Calu3 (cell line): ENCODE data around the gene CYB5B. TPM values are rescaled to one million over a fixed set of nuclear protein-coding genes. Genes with fewer than 3 reads are reported as not detected.

Experiments used
- BruUV-seq: library from RNA; stranded (reverse); fragments of 400-500 nt; replicated peaks from 2 replicates; lab custom pipeline; 2021; lab: Mats Ljungman, UMichigan
- CTCF ChIA-PET: fragments of 300-600 bp; sonication (Branson Sonifier 250); formaldehyde crosslinking; loops from one replicate; lab custom pipeline; 2022; ENCODE audit warnings: antibody characterized with exemption; lab: Charles Lee
- DNase-seq: peaks from one replicate; pipeline ENCODE4 v3.0.0; 2022
- H3K27ac Mint-ChIP-seq: one replicate; pipeline ENCODE4 v1.8.0; 2022; ENCODE audit warnings: mixed read lengths; ENCODE audit not compliant: unreplicated experiment
- H3K27me3 Mint-ChIP-seq: one replicate; pipeline ENCODE4 v1.8.0; 2022; ENCODE audit warnings: mixed read lengths; ENCODE audit not compliant: unreplicated experiment
- H3K36me3 Mint-ChIP-seq: one replicate; pipeline ENCODE4 v1.8.0; 2022; ENCODE audit warnings: mild to moderate bottlenecking, moderate library complexity, mixed read lengths; ENCODE audit not compliant: insufficient read depth, unreplicated experiment
- H3K4me1 Mint-ChIP-seq: one replicate; pipeline ENCODE4 v1.8.0; 2022; ENCODE audit warnings: mild to moderate bottlenecking, low read depth, mixed read lengths; ENCODE audit not compliant: unreplicated experiment
- H3K4me3 Mint-ChIP-seq: one replicate; pipeline ENCODE4 v1.8.0; 2022; ENCODE audit warnings: mild to moderate bottlenecking, low read depth, moderate library complexity, mixed read lengths; ENCODE audit not compliant: unreplicated experiment
- H3K9me3 Mint-ChIP-seq: one replicate; pipeline ENCODE4 v1.8.0; 2022; ENCODE audit warnings: low read depth, mixed read lengths; ENCODE audit not compliant: unreplicated experiment
- CTCF ChIP-seq: fragments of 200-600 bp; IDR thresholded peaks from one replicate; pipeline ENCODE4 v1.8.0; 2022; ENCODE audit warnings: antibody characterized with exemption; ENCODE audit not compliant: unreplicated experiment
- intact Hi-C: fragments of 100-400 bp; cut with micrococcal nuclease; formaldehyde crosslinking; loops from one replicate; pipeline ENCODE4 v1.10.0; 2022; ENCODE audit not compliant: unreplicated experiment
- total RNA-seq: library from RNA; stranded (reverse); gene quantifications from 2 replicates; pipeline ENCODE4 v1.2.3, GENCODE V29; 2022

CYB5B gene
- total RNA-seq, 1 experiment from 2014 or later: 179 TPM

DNA sequence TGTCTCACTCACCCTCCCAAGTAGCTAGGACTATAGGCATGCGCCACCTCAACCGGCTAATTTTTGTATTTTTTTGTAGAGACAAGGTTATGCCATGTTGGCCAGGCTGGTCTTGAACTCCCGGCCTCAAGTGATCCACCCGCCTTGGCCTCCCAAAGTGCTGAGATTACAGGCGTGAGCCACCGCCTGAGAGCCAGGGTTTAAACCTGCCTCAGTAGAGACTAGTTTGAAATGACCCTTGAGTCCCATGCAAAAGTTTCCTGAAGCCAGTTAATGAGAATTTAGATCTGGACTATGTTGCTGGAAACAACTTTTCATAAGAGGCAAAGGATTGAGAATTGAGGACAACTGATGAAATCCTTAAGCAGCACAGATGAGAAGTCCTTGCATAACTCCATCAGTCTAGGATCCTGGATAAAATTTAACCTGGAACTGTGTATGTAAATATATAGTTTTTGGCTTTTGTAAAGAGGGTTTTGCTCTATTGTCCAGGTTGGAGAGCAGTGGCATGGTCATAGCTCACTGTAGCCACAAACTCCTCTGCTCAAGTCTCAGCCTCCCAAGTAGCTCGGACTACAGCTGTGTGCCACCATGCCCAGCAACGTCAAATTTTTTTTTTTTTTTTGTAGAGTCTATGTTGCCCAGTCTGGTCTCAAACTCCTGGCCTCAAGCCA lies 43.2 kb downstream of the CYB5B start:
- Mint-ChIP-seq H3K27me3 (no peaks in the 10 kb centered on the region), H3K4me1 (peaks cover 19% of the 10 kb centered on the region), H3K36me3 (peaks cover 13% of the 10 kb centered on the region), H3K9me3 (no peaks in the 10 kb centered on the region), H3K4me3 (no peak overlapping the region), H3K27ac (no peak overlapping the region)
- no TSS peak for BruUV-seq
- CTCF ChIA-PET: no interaction called here
- no peak for DNase-seq
- intact Hi-C loops: loop anchor here (5.0 kb wide), 1 partner anchor 70 kb away; no protein-coding TSS in a partner anchor
- TF ChIP-seq CTCF: no peak

- Mint-ChIP-seq H3K36me3 (peaks cover 3% of the 10 kb centered on the region), H3K27me3 (no peaks in the 10 kb centered on the region), H3K4me1 (peaks cover 10% of the 10 kb centered on the region), H3K9me3 (no peaks in the 10 kb centered on the region), H3K27ac (no peak overlapping the region), H3K4me3 (no peak overlapping the region)
- no TSS peak for BruUV-seq
- intact Hi-C loops: loop anchor here (5.0 kb wide), 1 partner anchor 73 kb away; no protein-coding TSS in a partner anchor
- no peak for TF ChIP-seq CTCF
- CTCF ChIA-PET: interaction anchor here (1.0 kb wide), 1 partner anchor 18 kb away, joined by 3 read pairs; no protein-coding TSS in a partner anchor
- no peak for DNase-seq
Observed at GRCh38 chr16:69469807-69470561, 45.6 kb downstream of the CYB5B start.

GRCh38 chr16:69471121-69471520 lies 46.7 kb downstream of the CYB5B start:
- Mint-ChIP-seq H3K4me1 (no peaks in the 10 kb centered on the region), H3K36me3 (no peaks in the 10 kb centered on the region), H3K27me3 (no peaks in the 10 kb centered on the region), H3K27ac (no peak overlapping the region), H3K4me3 (no peak overlapping the region), H3K9me3 (no peaks in the 10 kb centered on the region)
- BruUV-seq: no TSS peak
- TF ChIP-seq CTCF: no peak
- intact Hi-C loops: no loop called here
- DNase-seq: no peak
- CTCF ChIA-PET: no interaction called here

GRCh38 chr16:69474408-69474807 lies 50.0 kb downstream of the CYB5B start:
- no peak overlapping the region for H3K27ac Mint-ChIP-seq
- intact Hi-C loops: no loop called here
- DNase-seq: no peak
- no peaks in the 10 kb centered on the region for H3K36me3 Mint-ChIP-seq
- no peak for TF ChIP-seq CTCF
- BruUV-seq: no TSS peak
- no peaks in the 10 kb centered on the region for H3K27me3 Mint-ChIP-seq
- no peak overlapping the region for H3K4me3 Mint-ChIP-seq
- no peaks in the 10 kb centered on the region for H3K9me3 Mint-ChIP-seq
- CTCF ChIA-PET: no interaction called here
- peaks cover 12% of the 10 kb centered on the region for H3K4me1 Mint-ChIP-seq
